Suprapubic skin (tissue), 4 donors: Measurements from ENCODE around the gene UNC119.

Experiments
- CTCF ChIP-seq, 2 donors: fragments of 200-600 bp in 1 of 2; fragments of 450-650 bp in 1 of 2; sonication (generic) in 1 of 2; IDR thresholded peaks; one replicate each; pipeline ENCODE4 v1.5.1; 2016 to 2019; ENCODE audit warnings: antibody characterized with exemption in 2 of 2, mild to moderate bottlenecking in 1 of 2, moderate library complexity in 1 of 2
- EP300 ChIP-seq: sonication (generic); formaldehyde crosslinking; IDR thresholded peaks from one replicate; pipeline ENCODE4 v1.6.1; 2017; ENCODE audit warnings: antibody characterized with exemption
- POLR2A ChIP-seq, 2 donors: fragments of 450-650 bp; IDR thresholded peaks; one replicate each; pipeline ENCODE4 v1.6.1; 2017; ENCODE audit warnings: antibody characterized with exemption in 2 of 2, mild to moderate bottlenecking in 2 of 2, moderate library complexity in 2 of 2
- POLR2AphosphoS5 ChIP-seq, 3 donors: sonication (generic); formaldehyde crosslinking; IDR thresholded peaks; one replicate each; pipeline ENCODE4 v1.6.1; 2017; ENCODE audit warnings: antibody characterized with exemption in 3 of 3

GRCh38 chr17:28509789-28510188, 42.6 kb downstream of the UNC119 start:
- TF ChIP-seq CTCF (IDR thresholded peaks at IDR 0.05) (no peak), POLR2A (IDR thresholded peaks at IDR 0.05) (no peak), POLR2AphosphoS5 (IDR thresholded peaks at IDR 0.05) (no peak), EP300 (no peak)
